ENCODE data around the gene MAML3.
A peak's percentile ranks its signal among the peaks of the same experiment; 100 is the strongest.

MAML3 gene

DNA sequence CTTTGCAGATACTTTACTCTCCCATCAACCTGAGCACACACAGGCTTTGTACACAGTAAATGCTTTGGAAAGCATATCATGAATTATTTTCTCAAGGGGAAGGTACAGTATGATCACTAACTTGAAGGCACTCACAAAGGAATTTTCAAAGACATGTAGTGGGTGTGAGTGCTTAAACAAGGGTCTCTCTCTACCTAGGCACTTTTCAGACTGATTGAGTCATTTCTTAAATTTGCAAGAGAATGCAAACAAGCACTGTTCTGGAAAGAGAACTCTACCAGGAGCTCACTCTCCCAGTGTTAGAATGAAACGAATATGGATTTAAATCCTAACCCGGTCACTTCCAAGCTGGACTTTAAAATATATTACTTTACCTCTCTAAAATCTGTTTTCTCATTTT lies 85.7 kb downstream of the MAML3 start:
- no peak for DNase-seq

DNA sequence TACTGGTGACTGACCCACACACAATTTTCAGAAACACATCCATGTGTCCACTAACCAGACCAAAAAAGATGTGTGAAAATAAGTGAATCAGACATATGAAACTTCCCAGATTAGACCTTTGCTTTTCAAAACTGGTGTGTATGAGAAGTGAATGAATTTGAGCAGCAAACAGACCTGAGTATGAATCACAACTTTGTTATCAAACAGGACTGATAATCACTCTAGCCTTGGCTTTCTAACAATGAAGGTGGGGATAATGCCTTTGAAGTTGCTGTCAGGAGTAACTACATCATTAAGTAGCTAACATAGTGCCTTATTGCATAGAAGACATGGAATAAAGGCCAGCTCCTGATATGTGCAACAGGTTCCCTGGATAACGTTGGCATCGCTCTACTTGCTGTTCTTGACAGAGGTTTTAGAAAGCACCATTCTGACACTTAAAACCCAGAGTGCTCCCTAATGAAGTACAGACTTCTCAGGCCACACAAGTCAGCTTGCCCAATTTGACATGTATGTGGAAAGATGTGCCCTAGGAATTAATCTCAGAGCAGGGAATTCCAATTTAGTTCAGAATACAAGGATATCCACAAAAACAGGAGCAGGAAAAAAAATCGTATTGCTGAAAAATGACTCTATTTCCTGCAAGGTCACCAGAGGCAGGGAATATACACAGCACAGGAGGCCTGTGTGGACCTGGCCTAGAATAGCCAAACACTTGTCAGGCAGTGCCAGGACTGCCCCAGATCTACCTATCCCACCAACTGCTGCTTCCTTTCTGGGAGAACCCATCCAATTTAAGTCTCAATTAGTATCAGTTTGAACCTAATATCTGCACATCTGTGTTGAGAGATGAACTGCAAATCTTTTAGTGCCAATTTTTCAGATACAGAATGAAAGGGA lies 87.7 kb downstream of the MAML3 start:
- DNase-seq, result no peak

DNA sequence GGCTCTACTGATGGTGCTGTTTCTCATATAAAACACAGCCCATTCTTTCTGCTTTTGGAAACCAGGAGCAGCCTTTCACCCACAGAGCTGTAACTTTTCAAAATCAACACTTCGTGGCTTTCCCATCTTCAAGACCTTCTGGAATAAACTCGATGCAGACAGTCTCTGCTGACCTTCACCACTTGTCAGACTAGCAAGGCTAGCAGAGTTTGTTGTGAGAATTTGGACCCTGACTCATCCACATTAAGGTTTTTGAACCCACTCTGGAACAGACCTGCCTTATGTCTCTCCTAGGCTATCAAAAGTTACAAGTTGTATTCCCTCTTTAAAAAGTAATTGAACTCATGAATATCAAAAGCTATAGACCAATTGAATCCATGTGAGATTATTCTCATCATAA lies 88.6 kb downstream of the MAML3 start:
- DNase-seq, result no peak

DNA sequence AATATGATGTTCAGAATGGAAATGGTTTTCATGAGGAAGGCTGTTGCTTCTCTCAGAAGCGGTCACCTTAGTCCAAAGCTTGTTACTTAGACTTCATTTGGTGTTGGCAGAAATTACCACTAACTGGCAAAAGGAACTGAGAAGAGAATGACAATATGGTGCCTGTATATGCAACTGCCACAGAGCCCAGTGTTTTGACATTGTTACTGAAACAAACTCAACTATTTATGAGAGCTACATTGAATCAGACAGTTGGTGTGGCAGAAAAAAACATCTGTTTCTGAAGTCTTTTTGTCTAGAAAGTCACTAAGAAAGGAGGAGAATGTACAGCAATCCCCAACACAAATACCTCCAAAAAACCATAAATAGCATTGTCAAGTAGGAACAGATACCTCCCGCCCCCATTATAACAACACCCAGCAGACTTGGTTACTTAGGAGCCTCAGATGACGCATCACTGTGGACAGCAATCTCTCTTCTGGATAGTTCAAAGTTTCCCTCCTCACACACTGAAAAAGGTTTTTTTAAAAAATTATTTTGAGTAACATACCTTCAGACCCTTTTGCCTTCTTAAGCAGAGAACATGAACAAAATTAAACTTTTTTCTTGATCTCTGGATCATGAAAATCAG lies 92.2 kb downstream of the MAML3 start:
- no peak for DNase-seq

DNA sequence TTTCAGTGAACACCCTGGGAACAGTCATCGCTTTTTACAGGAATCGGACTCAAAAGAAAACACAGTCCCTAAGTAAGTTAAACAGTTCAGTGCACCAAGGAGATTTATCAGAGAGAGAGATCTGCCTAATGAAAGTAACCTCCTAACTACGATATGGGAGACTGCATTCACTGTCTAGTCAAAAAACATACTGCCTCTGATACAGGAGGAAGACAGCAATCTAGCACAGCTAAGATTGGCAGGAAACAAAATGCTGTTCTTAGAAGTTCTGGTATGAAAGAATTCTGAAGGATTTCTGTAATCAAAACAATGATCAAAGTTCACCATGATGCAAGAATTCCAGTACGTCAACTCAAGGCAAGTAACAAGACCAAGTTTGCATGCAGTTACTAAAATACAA lies 92.8 kb downstream of the MAML3 start:
- DNase-seq, result no peak

DNA sequence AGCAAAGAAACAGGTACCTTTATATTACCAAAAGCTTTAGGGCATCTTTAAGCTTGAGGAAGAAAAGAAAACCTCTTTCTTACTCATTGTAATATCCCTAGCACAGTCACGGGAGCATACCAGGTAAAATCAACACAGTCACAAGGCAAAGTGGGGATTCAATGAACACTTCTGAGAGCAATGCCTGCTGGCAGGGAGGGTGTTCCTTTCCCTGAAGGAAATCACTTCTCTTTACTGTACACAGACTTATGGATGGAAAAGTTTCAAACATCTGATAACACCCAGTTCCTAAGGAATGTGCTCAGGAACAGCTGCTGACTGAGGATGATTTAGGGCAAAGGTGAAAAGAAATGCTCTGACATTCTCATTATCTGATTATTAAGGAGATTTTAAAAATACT lies 94.8 kb downstream of the MAML3 start:
- DNase-seq, result no peak

DNA sequence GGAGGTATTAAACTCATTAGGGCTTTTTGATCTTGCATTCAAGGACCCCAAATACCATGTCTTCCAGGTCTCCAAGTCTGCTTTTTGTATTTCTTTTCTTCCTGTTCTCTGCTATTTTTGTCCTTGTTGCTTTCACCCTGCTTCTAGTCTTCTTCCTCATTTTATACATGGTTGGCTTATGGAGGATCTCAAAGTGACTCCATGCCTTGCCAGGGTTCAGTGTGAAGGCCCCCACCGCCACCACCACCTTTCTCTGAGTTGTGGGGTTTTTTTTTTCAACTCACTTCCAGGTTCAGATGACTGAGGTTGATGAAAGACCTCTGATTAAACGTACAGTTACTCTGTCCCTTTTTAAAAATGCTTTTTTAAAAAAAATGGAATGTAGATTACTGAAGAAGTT lies 96.3 kb downstream of the MAML3 start:
- DNase-seq, result no peak

DNA sequence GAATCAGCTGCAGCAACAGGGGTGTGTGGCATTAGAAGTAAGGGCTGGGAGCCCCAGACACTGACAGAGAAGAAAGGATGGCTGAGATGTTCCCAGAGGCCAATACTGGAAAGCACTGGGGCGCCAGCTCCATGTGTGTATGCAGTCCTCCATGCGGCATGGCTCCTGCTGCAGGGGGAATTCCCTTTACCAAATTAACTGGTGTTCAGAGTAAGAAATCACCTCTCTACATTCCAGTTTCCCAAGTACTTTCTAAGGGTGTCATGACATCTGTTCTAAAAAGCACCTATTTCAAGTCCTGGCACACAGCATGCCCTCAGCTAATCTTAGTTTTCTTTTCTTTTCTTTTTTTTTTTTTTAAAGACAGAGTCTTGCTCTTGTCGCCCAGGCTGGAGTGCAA lies 98.0 kb downstream of the MAML3 start:
- DNase-seq, result no peak

DNA sequence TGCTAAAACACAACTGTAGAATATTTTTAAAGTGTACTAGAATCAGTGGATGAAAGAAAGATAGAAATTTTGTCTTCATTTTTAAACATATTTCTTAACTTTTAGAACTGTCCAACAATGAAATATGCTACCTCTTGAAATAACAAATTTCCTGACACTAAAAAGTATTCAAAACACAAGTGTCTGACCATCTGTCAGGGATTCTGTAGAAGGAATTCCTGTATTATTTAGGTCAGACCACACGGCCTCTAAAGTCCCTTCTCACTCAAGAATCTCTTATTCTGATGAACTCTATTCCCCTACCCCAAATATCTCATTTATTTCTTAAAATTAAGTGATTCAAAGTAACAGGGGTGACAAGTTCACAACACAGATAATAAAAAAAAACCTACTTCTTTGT lies 99.1 kb downstream of the MAML3 start:
- no peak for DNase-seq

DNA sequence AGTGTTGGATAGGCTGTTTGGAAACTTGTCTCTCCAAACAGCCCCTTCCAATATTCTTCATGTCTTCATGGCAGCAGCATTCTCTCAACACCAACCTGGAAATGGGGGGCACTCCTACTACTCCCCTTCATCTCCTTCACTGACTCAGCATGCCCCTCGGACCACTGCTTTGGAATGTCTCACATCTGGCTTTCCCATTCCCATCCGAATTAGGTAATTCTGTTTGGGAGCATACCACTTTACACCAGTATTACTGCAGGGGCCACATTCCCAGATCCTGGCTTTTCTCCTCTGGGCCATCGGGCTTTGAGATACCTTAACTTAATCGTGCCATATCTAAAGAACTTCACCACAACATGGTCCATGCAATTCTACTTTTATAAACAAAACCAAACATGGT lies 100.8 kb downstream of the MAML3 start:
- DNase-seq, result no peak

DNA sequence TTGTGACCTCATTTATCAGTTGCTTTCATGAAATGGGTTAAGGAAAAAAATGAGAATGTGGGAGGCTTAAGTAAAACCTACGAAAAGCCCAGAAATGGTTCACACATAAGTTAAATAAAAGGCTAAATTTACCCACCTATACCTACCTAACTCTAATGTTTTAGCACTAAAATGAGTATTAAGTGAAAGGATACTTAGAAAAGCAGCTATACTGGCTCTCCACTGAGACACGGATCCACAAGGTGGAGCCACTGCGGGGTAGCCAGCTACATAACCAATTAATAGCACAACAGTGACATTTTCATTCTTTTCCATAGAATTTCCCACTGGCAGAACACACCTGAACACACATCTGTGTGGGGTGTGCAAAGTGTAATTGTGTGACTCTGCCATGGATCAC lies 101.9 kb downstream of the MAML3 start:
- peak; percentile 25 to 31 for DNase-seq

DNA sequence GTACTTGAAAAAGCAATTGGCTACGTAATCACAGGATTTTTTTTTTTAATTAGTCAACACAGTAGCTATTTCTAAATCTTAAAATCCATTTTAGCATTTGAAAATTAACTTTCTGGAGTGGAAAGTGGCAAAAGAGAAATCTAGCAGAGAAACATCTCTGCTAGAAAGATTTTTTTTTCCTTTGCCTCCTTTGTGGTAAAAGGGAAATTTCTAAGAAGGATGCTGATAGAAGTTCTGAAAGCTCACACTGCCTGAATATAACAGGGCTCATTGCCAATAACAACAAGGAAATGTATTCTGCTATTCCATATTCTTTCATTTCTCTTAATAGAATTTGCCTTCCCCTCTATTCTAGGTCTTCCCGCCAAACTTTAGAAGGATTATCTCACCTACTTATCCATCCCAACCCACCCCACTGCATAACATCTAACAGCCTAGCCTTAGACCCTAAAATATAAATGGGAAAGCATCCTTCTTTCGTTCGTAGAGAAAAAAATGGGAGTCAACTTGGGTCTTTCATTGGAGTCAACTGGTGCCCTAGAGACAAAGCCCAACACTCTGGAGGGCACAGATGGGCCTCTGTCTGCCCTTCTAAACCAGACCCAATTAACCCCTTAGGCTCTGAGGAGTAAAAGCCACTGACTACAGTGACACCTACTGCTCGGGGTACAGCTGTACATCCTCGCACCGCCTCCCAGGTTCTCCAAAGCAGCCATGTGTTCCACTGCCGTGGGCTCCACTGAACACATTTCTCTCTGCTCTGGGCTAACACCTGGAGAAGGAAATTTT lies 103.9 kb downstream of the MAML3 start:
- DNase-seq, result no peak

DNA sequence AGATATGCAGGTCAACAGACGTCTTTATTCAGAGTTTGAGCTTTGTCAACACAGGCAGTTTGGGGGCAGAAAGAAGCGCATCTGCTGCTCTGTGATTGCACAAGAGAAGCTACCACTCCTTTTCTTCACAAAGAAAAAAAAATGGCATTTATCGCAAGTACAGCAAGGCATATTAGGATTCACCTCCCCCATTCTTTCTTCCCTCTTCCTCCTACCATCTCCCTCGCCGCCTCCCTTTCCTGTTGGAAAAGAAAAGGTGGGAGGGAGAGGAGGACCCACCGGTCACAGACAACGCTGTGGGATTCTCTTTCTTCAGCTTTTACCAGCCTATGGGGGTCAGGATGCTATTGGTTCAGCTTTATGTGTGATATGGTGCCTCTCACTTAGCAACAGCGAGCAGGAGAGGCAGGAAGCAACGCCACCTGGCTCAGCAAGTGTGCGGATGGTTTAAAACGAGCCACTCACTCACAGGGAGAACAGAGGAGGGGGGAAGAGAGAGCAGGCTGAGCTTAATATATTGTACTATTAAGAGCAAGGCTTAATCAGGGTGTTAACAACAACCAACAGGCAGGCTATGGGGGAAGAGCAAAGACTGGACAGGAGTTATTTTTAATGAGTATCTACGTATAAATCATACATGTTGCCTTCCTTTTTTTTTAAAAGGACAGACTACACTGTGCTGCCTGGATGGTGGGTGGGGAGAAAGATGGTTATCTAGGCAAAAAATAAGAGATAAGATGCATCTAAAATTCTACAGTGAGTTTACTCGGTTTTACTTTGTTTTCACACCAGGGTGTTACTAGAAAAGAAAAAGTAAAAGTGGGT lies 104.7 kb downstream of the MAML3 start:
- DNase-seq, result peak; percentile 44 to 67

DNA sequence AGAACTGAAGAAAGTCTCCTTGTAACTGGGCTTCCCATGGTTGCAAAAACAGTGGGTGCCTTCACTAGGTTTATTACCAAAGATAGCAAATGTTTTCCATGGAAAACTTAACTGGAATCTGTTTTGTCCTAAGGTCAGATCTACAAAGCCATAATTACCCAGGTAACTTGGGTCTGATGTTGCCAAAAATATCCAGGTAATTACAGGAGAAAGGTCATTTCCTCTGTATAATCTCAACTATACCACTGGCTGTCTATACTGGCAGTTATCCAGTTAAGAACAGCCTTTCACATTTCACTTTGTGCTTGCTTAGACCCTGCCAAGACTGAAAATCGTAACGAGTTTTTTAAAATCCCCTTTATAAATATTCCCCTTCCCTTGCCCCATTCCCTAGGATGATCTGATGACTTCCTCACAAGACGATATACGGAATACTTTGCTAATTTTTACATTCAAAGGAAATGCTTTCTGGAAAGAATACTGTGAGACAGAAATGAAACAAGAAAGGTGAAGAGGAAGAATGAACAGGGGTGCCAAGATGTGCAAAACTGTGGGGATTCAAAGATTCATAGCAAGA lies 105.5 kb downstream of the MAML3 start:
- no peak for DNase-seq

DNA sequence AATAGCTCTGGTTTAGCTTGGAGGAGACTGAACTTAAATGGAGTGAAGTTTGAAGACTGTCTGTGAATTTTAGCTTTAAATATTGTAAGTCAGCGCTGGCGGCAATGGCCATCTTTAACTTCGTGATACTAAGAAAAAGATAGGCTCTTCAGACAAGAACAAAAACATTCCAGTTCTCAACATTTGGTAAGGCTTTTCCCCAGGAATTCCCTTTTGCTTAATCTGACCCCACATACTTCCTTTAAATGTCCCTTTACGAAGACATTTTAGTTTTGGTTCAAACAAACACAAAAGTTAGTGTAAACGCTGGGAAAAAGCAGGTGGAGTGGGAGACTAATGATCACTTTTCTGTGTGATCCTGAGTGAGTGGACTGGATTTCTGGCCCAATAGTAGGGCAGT lies 106.2 kb downstream of the MAML3 start:
- no peak for DNase-seq

DNA sequence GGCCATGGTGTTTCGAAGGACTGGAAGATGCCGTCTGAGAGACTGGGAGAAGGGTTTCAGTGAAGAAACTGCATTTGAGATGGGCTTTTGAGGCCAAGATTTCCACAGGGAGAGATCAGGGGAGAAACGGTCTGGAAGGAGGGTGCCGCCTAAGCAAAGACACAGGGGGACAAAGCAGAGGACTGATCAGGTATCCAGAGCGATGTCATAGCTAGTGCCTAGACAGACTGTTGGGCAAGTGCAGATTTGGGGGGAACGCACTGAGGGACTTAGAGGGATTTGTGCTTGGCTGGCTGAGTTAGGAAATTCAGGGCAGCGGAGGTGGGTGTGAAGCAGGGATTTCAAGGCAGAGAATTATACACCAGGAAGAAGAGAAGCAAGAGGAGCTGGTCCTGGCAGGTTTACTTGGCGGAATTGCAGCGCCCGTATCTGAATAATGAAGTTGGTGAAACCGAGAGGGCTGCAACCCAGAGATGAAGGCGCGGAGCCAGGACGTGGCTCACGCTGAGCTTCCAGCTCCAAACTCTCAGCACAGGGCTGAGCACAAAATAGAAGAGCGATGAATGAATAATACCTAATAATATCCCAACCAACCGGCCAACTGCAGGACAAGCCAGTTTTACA lies 106.9 kb downstream of the MAML3 start:
- no peak for DNase-seq

DNA sequence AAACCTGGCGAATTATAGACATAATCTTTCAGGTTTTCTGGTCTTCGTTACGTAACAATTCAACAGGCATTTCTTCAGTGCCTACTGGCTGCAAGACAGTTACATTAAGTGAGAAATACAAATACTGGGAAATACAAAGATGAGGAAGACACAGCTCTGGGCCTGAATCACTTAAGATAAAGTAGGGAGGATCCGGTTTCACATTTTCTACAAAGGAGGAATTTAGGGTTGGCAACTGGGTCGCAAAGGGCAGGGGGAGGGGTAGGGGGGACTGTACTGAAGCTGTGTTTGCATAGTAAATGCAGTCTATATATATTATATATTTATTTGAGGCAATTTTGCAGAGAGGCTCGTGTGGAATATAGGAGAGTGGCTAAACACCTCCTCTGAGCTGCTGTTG lies 107.4 kb downstream of the MAML3 start:
- no peak for DNase-seq

DNA sequence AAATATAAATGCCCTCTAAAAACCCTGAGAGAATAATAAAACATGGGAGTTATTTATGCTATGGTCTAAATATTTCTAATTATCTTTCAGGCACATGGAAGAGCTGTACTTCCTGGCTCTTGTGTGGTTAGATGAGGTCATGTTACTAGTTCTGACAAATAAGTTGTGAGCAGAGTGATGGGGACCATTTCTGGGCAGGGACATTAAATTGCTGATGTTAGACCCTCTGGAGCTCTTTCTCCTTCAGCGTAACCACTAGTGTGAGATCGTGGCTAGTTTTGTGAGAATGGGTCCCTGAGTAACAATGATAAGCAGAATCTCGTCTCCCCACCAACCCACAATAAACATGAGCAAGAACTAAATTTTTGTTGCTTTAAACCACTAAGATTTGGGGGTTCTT lies 108.0 kb downstream of the MAML3 start:
- DNase-seq, result no peak

DNA sequence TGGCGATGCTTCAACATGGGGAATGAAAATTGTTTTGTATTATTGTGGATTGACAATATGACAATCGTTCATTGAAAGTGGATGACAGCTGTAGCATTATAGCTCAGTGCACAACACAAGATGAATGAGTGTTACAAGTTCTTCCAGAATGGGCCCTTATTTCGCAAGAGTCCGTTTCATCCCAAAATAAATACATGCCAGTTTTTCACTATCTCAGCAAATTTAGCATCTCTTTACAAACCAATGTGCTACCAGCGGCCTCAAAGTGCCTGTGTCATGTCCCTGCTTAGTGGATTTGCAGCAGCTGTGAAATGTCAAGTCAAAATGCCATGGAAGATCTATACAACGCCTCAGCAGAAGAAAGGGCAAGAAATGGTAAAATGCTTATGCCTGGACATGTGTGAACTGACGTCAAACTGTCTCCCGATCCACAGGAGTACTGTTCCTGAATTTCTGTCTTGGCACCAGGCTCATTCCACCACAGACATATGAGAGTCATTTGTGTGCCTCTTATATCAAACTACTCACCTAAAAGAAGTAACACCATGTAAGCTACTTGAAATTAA lies 109.6 kb downstream of the MAML3 start:
- no peak for DNase-seq

DNA sequence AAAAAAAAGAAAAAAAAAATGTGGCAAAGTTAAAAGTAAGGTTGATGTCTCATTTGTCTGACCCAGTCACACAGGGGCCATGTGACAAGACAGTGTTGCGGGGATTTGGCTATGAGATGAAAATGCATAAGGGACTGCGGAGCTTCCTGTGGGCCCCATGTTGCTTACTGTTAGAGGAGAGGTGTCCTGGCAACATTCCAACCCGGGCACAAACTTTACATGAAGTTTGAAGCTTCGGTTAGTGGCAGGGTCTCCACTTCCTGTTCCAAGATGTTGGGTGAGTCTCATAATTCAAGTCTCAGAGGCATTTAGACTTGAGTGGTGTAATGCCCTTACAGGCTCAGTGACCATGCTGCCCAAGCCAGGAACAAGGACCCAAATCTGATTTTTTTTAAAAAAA lies 111.3 kb downstream of the MAML3 start:
- no peak for DNase-seq

DNA sequence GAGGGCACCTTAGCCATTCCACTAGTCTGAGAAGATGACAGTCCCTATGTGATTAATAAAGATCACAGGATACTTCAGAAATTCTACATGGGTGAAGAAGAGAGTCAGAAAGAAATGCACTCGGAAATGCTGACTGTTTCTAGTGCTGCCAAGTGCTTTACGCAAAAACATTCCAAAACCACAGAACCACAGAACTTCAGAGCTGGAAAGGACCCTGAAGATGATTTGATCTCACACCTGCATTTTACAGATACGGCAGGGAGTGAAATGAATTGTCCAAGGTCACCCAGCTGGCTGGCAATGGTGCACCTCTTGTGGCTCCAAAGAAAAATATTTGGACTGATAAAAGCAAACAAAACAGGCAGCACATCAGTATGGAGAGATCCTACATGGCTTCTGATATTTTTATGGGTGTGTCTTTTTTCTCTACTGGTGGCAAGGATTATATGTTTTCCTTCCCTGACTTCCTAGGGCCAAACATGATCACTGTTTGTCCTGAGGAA lies 115.9 kb downstream of the MAML3 start:
- DNase-seq, result no peak

All from CD4-positive, alpha-beta T cell treated with Interleukin-1 beta for 1 hour (primary cell).